Measurements from ENCODE around the gene MTO1.
"Not testable (repeated sequence)": the region's sequence is repeated elsewhere in the genome, so short reads cannot be mapped to it uniquely, and the experiment has no call there.

MTO1 gene

DNA sequence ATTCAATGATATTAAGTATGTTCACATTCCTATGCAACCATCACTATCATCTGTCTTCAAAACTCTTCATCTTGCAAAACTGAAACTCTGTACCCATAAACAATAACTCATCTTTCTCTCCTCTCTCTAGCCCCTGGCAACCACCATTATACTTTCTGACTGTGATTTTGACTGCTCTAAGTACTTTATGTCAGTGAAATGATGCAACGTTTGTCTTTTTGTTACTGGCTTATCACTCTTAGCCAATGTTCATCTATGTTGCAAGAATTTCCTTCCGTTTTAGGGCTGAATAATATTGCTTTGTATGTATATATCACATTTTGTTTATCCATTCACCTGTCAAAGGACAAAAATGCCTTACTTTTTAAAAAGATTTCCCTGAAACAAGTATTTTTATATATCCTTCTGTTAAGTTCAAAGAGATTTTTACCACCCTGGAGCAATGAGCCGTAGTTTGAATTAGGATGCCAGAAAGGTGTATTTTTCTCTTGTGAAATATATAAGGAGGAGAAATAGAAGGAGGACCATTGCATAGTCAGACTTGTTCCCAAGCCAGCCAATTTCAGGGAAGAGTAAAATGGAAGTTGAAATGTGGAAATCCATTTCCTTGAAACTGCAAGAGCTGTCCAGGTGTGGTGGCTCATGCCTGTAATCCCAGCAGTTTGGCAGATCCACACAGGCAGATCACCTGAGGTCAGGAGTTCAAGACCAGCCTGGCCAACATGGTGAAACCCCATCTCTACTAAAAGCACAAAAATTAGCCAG is 5.5 kb upstream of the MTO1 start:
- H3K27me3 ChIP-seq (ENCODE audit: control insufficient read depth, insufficient read depth, low read length): no peaks in the 10 kb centered on the region
- H3K4me3 ChIP-seq (ENCODE audit: low read depth, low read length): no peak overlapping the region
- H3K4me2 ChIP-seq (ENCODE audit: low read length): no peak overlapping the region
- H2AFZ ChIP-seq: peak overlapping the region; percentile 29
- H3K9me3 ChIP-seq (ENCODE audit: control insufficient read depth, low read length): no peaks in the 10 kb centered on the region
- no peak overlapping the region for H3K27ac ChIP-seq
- no peaks in the 10 kb centered on the region for H3K79me2 ChIP-seq
- no peaks in the 10 kb centered on the region for H3K36me3 ChIP-seq (ENCODE audit: control insufficient read depth, insufficient read depth, low read length)
- H3K9ac ChIP-seq: no peak overlapping the region
- TF ChIP-seq, protein P1, sequence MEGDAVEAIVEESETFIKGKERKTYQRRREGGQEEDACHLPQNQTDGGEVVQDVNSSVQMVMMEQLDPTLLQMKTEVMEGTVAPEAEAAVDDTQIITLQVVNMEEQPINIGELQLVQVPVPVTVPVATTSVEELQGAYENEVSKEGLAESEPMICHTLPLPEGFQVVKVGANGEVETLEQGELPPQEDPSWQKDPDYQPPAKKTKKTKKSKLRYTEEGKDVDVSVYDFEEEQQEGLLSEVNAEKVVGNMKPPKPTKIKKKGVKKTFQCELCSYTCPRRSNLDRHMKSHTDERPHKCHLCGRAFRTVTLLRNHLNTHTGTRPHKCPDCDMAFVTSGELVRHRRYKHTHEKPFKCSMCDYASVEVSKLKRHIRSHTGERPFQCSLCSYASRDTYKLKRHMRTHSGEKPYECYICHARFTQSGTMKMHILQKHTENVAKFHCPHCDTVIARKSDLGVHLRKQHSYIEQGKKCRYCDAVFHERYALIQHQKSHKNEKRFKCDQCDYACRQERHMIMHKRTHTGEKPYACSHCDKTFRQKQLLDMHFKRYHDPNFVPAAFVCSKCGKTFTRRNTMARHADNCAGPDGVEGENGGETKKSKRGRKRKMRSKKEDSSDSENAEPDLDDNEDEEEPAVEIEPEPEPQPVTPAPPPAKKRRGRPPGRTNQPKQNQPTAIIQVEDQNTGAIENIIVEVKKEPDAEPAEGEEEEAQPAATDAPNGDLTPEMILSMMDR (IDR thresholded peaks at IDR 0.05): no peak
- H3K4me1 ChIP-seq: no peaks in the 10 kb centered on the region

DNA sequence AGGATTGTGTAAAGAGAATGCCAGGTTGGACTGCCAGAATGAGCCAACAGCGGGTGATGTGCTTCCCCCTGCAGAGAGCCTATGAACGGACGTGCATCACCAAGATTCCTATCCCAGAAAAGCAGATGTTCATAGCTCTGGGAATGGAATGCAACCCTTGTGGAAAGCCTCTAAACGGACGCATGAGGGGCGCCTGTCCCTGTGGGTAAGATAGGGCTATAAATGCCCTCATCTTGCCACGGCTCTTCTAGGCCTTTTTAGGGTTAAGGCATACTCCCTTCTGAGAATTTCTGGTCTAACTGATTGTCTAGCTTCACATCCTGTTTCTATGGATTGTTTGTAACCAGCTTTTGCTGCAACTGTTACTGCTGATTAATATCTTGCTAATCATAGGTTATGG is 2.1 kb upstream of the MTO1 start:
- not testable (repeated sequence) for H3K4me3 ChIP-seq (ENCODE audit: low read depth, low read length); H3K4me1 ChIP-seq; H3K27ac ChIP-seq; H3K27me3 ChIP-seq (ENCODE audit: control insufficient read depth, insufficient read depth, low read length); H3K9me3 ChIP-seq (ENCODE audit: control insufficient read depth, low read length); H3K9ac ChIP-seq; H2AFZ ChIP-seq; H3K4me2 ChIP-seq (ENCODE audit: low read length); H3K36me3 ChIP-seq (ENCODE audit: control insufficient read depth, insufficient read depth, low read length)
- peaks cover 14% of the 10 kb centered on the region for H3K79me2 ChIP-seq

DNA sequence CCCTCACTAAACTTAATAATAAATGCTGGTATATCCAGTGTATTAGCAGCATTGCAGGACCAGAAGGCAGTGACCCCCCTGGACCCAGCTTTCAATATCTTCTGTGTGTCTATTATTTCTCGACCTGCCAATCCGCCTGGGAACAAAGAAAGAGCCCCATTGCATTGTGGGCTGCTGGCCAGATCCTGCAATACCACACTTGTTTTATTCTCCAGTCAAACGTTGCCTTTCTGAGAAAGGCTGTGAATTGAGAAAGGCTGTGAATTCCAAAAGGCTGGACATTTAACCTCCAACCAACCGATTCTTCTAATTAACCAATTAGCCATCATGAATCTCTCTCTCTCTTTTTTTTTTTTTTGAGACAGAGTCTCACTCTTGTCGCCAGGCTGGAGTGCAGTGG is 1.5 kb upstream of the MTO1 start:
- Histone ChIP-seq H3K27me3 (ENCODE audit: control insufficient read depth, insufficient read depth, low read length) (no peaks in the 10 kb centered on the region), H3K4me3 (ENCODE audit: low read depth, low read length) (no peak overlapping the region), H3K4me1 (no peaks in the 10 kb centered on the region), H3K9ac (no peak overlapping the region), H3K4me2 (ENCODE audit: low read length) (no peak overlapping the region), H2AFZ (no peak overlapping the region), H3K36me3 (ENCODE audit: control insufficient read depth, insufficient read depth, low read length) (no peaks in the 10 kb centered on the region), H3K9me3 (ENCODE audit: control insufficient read depth, low read length) (no peaks in the 10 kb centered on the region), H3K27ac (no peak overlapping the region), H3K79me2 (peaks cover 14% of the 10 kb centered on the region)
- TF ChIP-seq, protein P1 (IDR thresholded peaks at IDR 0.05): no peak

DNA sequence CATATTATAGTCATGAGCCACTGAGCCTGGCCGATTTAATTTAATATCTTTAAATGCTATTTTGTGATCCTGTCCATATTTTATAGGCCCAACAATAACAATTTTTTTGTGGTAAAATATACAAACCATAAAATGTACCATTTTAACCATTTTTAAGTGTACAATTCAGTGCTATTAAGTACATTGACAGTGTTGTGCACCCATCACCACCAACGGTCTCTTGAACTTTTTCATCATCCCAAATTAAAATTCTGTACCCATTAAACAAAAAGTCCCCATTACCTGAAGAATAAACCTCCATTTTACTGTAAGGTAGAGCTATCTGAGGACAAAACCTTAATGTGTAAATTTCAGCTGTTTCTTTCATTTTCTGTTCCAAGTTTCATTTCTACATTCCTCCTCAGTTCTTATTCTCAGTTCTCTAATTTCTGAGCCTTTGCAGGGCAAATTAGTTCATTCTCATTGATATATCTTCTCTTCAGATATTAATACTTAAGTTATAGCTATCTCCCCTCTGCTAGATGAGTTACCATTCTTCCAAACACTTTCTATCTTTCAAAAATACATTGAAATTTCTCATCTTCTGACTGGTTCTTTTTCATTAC is 10.3 kb downstream of the MTO1 start:
- TF ChIP-seq, protein P1 (IDR thresholded peaks at IDR 0.05): no peak
- no peaks in the 10 kb centered on the region for H3K36me3 ChIP-seq (ENCODE audit: control insufficient read depth, insufficient read depth, low read length)
- no peak overlapping the region for H3K9ac ChIP-seq
- H3K9me3 ChIP-seq (ENCODE audit: control insufficient read depth, low read length): no peaks in the 10 kb centered on the region
- no peak overlapping the region for H3K27ac ChIP-seq
- H3K4me2 ChIP-seq (ENCODE audit: low read length): no peak overlapping the region
- H3K4me1 ChIP-seq: no peaks in the 10 kb centered on the region
- H3K4me3 ChIP-seq (ENCODE audit: low read depth, low read length): no peak overlapping the region
- H2AFZ ChIP-seq: no peak overlapping the region
- H3K79me2 ChIP-seq: peaks cover 3% of the 10 kb centered on the region
- H3K27me3 ChIP-seq (ENCODE audit: control insufficient read depth, insufficient read depth, low read length): no peaks in the 10 kb centered on the region

DNA sequence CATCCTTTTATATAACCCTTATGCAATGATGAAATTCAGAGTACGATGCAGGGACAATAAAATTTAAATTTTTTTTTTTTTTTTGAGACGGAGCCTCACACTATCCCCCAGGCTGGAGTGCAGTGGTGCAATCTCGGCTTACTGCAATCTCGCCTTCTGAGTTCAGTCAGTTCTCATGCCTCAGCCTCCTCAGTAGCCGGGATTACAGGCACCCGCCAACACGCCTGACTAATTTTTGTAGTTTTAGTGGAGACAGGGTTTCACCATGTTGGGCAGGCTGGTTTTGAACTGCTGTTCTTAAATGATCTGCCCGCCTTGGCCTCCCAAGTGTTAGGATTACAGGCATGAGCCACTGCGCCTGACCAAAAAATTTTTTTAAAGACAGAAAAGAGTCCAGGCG is 15.2 kb downstream of the MTO1 start:
- Histone ChIP-seq H3K79me2 (peaks cover 3% of the 10 kb centered on the region), H3K9ac (no peak overlapping the region), H3K36me3 (ENCODE audit: control insufficient read depth, insufficient read depth, low read length) (no peaks in the 10 kb centered on the region), H3K4me2 (ENCODE audit: low read length) (no peak overlapping the region), H3K4me3 (ENCODE audit: low read depth, low read length) (no peak overlapping the region), H2AFZ (no peak overlapping the region), H3K27ac (no peak overlapping the region), H3K4me1 (peaks cover 5% of the 10 kb centered on the region), H3K9me3 (ENCODE audit: control insufficient read depth, low read length) (no peaks in the 10 kb centered on the region), H3K27me3 (ENCODE audit: control insufficient read depth, insufficient read depth, low read length) (no peaks in the 10 kb centered on the region)
- TF ChIP-seq, protein P1 (IDR thresholded peaks at IDR 0.05): no peak

All from parathyroid adenoma (tissue), 2 donors.